DOHH2 (cell line): ENCODE results near the gene MB21D2.

Experiments
- CTCF ChIP-seq: fragments of 200-600 bp; sonication (generic); IDR thresholded peaks from one replicate; pipeline ENCODE4 v1.5.1; 2014; ENCODE audit warnings: antibody characterized with exemption, mild to moderate bottlenecking, low read depth, low read length; ENCODE audit not compliant: poor library complexity, severe bottlenecking
- EZH2phosphoT487 ChIP-seq: fragments of 200-600 bp; sonication (generic); IDR thresholded peaks from 2 replicates; pipeline ENCODE4 v1.6.1; 2017; ENCODE audit warnings: borderline replicate concordance, mild to moderate bottlenecking, antibody characterized with exemption, low read length, moderate library complexity, mixed read lengths

GRCh38 chr3:192858849-192859585 is 58.6 kb downstream of the MB21D2 start:
- TF ChIP-seq CTCF (no peak), EZH2phosphoT487 (no peak)
